Effector memory CD4-positive, alpha-beta T cell (primary cell): ENCODE data around the gene AGGF1.
A peak's percentile ranks its signal among the peaks of the same experiment; 100 is the strongest.

Experiments
- DNase-seq, 3 donors: peaks; one replicate each; pipeline ENCODE4 v3.0.0-alpha.2; 2020
- H3K27ac ChIP-seq: 2 replicates; pipeline ENCODE4 v1.7.0; 2013; ENCODE audit warnings: mild to moderate bottlenecking, low read length, moderate library complexity; ENCODE audit not compliant: insufficient read depth, poor library complexity, severe bottlenecking
- H3K27me3 ChIP-seq: replicated peaks from 2 replicates; pipeline ENCODE4 v1.7.0; 2013; ENCODE audit warnings: mild to moderate bottlenecking, low read length; ENCODE audit not compliant: insufficient read depth, control insufficient read depth, poor library complexity, severe bottlenecking
- H3K36me3 ChIP-seq: 2 replicates; pipeline ENCODE4 v1.7.0; 2013; ENCODE audit warnings: mild to moderate bottlenecking, low read length, moderate library complexity; ENCODE audit not compliant: control insufficient read depth, insufficient read depth
- H3K4me1 ChIP-seq: 2 replicates; pipeline ENCODE4 v1.7.0; 2013; ENCODE audit warnings: low read length, mild to moderate bottlenecking; ENCODE audit not compliant: control insufficient read depth, insufficient read depth, poor library complexity, severe bottlenecking
- H3K4me3 ChIP-seq: 2 replicates; pipeline ENCODE4 v1.7.0; 2013; ENCODE audit warnings: low read length, low read depth, mild to moderate bottlenecking; ENCODE audit not compliant: insufficient read depth, poor library complexity, severe bottlenecking
- H3K9me3 ChIP-seq: 2 replicates; pipeline ENCODE4 v1.7.0; 2013; ENCODE audit warnings: mild to moderate bottlenecking, low read length, moderate library complexity; ENCODE audit not compliant: control insufficient read depth

Gene AGGF1

DNA sequence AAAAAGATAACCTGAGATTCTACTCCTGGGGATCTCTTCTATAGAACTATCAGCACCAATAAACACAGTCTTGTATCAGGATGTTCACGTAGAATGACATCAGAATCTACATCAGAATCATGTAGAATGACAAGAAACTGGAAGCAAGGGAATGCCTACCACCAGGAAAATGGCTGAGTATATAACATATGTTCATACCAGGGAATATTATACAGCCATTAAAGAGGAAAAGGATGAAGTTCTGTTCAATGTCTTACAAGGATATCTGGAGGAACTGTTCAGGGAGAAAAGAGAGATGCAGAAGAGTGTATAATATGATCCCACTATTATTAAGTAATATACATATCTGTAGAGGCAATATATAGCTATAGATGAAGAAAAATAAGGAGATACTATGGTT is 52.1 kb downstream of the AGGF1 start:
- Histone ChIP-seq H3K36me3 (no peaks in the 10 kb centered on the region), H3K4me1 (peaks cover under 1% of the 10 kb centered on the region), H3K27ac (no peak overlapping the region), H3K9me3 (no peaks in the 10 kb centered on the region), H3K4me3 (no peak overlapping the region), H3K27me3 (no peaks in the 10 kb centered on the region)
- no peak for DNase-seq

DNA sequence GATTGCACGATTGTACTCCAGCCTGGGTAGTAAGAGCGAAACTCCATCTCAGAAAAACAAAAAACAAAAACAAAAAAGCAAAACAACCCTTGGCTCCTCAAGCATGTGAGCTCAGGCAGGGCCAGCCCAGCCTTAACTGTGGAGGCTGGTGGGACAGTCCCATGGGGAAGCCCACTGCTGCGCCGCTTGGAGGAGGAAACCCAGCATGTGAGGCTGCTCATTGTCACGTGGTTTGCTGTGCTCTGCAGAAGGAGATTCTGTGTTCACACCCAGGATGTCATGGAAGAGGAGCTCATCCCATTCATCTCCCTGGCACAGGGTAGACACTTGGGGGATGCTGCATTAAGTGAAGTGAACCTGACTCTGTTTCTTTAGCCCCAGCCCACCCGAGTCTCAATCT is 52.9 kb downstream of the AGGF1 start:
- H3K9me3 ChIP-seq: no peaks in the 10 kb centered on the region
- H3K4me1 ChIP-seq: peaks cover 5% of the 10 kb centered on the region
- H3K4me3 ChIP-seq: no peak overlapping the region
- no peak for DNase-seq
- H3K36me3 ChIP-seq: no peaks in the 10 kb centered on the region
- no peak overlapping the region for H3K27ac ChIP-seq
- no peaks in the 10 kb centered on the region for H3K27me3 ChIP-seq

DNA sequence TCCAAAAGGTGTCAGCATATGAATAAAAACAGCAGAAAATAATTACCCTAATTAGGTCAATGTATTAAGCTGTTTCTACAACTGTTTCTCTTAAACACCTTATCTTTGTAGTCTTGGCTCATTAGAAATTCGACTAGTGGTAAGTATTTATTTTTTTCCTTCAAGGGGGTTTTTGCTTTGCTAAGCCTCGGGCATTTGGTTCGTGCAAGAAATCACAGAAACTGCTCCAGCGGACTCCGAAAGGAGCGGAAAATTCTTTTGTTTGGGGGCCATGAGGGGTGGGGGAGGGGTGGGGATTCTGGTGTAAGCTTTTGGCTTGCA is 56.1 kb downstream of the AGGF1 start:
- Histone ChIP-seq H3K4me3 (peak overlapping the region; percentile 86), H3K4me1 (peaks cover 5% of the 10 kb centered on the region), H3K36me3 (no peaks in the 10 kb centered on the region), H3K27me3 (no peaks in the 10 kb centered on the region), H3K27ac (no peak overlapping the region), H3K9me3 (no peaks in the 10 kb centered on the region)
- no peak for DNase-seq

DNA sequence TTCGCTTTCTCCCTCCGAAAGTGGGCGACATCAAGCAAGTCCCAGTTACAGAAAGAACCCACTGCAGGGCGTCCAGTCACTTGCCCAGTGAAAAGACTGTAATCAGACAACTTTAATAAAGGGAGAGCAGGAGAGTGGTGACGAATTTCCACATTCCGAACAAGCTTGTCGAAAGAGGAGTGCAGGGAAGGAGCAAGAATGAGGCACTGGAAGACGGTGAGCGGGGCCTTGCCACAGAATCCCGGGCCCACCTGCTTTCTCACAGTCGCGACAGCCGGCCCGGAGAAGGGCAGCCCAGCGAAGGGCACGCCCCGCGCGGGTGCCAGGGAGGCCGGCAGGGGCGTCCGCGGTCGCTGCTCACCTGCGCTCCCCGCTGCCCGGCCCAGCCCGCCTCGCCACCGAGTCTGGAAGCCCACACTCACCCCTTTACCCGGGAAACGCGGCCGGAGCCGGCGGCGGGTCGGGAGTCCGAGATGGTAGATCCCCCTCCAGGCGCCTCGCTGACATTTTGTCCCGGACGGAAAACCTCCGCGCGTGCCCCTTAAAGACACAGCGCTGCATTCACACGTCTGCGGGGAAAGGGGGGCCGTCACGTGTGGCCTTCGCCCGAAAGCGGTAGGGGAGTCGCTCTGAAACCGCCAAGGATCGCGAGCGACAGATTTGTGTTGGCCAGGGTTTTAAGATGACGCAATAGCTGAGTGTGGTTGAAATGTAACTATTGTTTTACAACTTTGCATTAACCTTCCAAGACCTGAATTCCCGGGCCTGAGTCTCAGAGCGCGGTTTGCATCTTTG is 56.7 kb downstream of the AGGF1 start, which contains the start of gene ZBED3:
Gene ZBED3, minus strand, starts transcription at position 597 of the 795 bp plus-strand sequence. CDS start 9,407 bp downstream, outside the sequence.
- no peaks in the 10 kb centered on the region for H3K36me3 ChIP-seq
- peak within 1 kb of the TSS; percentile 86 for H3K4me3 ChIP-seq
- no peaks in the 10 kb centered on the region for H3K27me3 ChIP-seq
- no peaks in the 10 kb centered on the region for H3K9me3 ChIP-seq
- H3K27ac ChIP-seq: no peak within 1 kb of the TSS
- peak in 1 of 3 donors; percentile 25 for DNase-seq
- peaks cover 5% of the 10 kb centered on the region for H3K4me1 ChIP-seq

DNA sequence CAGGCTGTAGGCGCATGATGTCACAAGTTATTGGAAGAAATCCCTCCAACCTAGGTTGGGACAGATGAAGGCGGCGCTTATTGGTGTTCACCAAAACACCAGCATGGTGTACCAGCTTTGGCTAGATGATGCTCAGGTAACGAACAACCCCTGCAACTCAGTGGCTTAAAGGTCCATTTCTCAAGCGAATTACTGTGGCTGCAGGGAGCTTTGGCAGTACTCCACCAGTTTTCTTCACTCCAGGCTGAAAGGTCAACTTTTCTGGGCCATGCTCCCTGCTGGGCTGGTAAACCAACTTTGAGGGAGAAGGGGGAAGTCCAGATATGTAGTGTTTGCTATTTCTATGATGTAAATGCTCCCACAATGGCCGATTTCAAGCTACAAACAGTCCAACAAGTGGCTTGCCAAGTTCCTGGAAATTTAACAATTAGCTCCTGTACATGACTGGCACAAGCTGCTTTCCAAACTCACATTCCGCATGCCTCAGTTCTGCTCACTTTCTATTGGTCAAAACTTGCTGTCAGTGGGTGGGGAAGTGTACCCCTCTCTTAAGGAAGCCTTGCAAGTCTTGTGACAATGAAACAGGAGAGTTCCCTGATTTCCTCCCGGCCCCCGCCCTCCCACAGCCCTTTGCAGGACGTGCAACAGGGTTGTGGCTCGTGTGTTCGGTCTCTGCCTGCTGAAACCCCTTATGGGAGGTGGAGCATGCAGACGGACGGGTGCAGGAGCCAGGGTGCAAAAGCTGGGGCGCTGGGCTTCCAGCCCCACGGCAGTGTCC is 57.5 kb downstream of the AGGF1 start:
- Histone ChIP-seq H3K4me1 (peaks cover 5% of the 10 kb centered on the region), H3K4me3 (peak overlapping the region; percentile 86), H3K27me3 (no peaks in the 10 kb centered on the region), H3K36me3 (no peaks in the 10 kb centered on the region), H3K27ac (no peak overlapping the region), H3K9me3 (no peaks in the 10 kb centered on the region)
- DNase-seq: no peak

DNA sequence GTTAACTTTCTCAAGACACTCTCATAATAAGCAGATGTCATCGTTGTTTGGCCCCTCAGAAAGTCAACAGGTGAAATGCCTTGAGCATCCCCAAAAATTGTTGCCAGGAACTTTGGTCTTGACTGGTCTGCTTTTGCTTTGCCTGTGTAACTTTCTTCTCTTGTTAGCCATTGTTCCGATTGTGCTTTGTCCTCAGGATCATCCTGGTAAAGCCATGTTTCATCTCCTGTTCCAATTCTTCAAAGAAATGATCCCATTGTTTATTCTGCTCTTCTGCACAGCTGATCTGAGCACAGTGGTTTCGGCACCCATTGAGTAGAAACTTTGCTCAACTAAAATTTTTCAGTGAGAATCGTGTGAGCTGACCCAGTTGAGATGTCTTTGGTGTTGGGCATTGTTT is 65.0 kb downstream of the AGGF1 start:
- Histone ChIP-seq H3K9me3 (no peaks in the 10 kb centered on the region), H3K36me3 (no peaks in the 10 kb centered on the region), H3K4me1 (no peaks in the 10 kb centered on the region), H3K4me3 (no peak overlapping the region), H3K27ac (no peak overlapping the region), H3K27me3 (no peaks in the 10 kb centered on the region)
- DNase-seq: no peak

DNA sequence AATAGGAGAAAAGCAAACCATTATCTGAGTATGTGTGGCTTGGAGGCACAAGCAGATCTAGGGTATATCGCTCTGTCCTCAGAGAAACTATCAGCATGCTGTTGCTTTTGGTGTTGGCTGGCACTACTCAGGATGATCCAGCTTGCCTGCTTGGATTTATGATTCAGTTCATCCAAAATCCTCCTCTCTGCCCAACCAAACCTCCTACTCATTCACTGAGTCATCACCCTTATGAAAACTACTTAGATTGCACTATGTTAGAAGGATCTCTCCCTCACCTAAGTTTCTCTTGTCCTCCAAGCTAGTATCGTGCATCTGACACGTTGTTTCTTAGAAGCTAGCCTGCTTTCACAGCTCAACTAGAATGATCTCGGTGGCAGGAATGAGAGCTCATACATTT is 71.1 kb downstream of the AGGF1 start:
- DNase-seq: no peak
- Histone ChIP-seq H3K27me3 (no peaks in the 10 kb centered on the region), H3K4me3 (no peak overlapping the region)

DNA sequence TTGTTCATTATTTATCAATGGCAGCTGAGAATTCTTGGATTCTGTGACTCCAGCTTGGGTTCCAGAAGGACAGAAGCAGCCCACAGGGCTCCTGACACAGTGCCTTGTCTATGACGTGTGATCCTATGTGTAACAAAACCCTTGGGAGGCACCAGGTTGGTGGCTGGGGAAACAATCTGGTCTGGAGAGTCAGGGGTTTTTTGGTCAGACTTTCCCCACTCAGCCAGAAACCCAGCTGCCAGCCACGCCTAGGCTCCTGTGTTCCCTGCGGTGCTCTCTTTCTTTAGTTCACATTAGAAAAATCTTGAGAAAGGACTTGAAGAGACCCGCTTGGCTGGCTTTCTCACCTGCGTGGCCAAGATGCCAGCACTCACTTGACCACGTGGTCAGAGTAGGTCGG is 72.3 kb downstream of the AGGF1 start:
- no peaks in the 10 kb centered on the region for H3K9me3 ChIP-seq
- no peak overlapping the region for H3K4me3 ChIP-seq
- no peak overlapping the region for H3K27ac ChIP-seq
- no peaks in the 10 kb centered on the region for H3K4me1 ChIP-seq
- H3K36me3 ChIP-seq: no peaks in the 10 kb centered on the region
- no peaks in the 10 kb centered on the region for H3K27me3 ChIP-seq
- no peak for DNase-seq

More for the DNA sequence above, 71.1 kb downstream of the AGGF1 start:
- no peaks in the 10 kb centered on the region for H3K36me3 ChIP-seq
- no peaks in the 10 kb centered on the region for H3K9me3 ChIP-seq
- no peak overlapping the region for H3K27ac ChIP-seq
- H3K4me1 ChIP-seq: no peaks in the 10 kb centered on the region

DNA sequence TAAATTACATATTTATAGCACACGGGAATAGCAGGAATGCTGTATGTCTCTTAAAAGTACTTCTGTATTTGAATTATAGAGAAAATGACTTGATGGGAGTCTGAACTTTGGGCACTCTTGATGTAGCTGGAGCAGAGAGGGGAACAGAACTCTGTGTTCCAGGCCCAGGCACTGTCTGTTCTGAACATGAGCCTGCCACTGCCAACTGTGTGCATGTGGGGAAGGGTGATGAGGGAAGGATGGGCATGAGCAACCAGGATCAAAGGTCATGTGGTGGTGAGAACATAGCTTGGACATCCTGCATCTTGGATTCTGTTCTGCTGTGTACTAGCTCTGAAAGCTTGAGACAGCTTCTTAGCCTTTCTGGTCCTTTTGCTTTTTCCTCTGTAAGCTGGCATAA is 73.3 kb downstream of the AGGF1 start:
- Histone ChIP-seq H3K4me3 (no peak overlapping the region), H3K4me1 (no peaks in the 10 kb centered on the region), H3K27ac (no peak overlapping the region), H3K27me3 (no peaks in the 10 kb centered on the region), H3K36me3 (no peaks in the 10 kb centered on the region), H3K9me3 (no peaks in the 10 kb centered on the region)
- no peak for DNase-seq

DNA sequence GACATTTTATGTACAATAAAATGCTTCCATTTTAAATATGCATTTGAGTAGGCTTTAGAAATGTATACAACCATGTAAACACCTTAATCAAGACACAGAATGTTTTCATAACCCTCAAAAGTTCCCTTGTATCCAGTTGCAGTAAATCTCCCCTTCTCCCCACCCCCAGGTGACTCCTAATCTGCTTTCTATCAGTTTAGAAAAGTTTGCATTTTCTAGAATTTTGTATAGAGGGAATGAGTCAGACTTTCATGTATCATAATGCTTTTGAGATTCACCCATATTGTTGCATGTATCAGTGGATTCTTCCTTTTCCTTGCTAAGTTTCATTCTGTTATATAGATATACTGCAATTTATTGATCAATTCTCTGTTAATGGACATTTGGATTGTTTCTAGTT is 74.6 kb downstream of the AGGF1 start:
- H3K9me3 ChIP-seq: no peaks in the 10 kb centered on the region
- H3K4me1 ChIP-seq: no peaks in the 10 kb centered on the region
- no peaks in the 10 kb centered on the region for H3K36me3 ChIP-seq
- H3K4me3 ChIP-seq: no peak overlapping the region
- DNase-seq: no peak
- H3K27ac ChIP-seq: no peak overlapping the region
- no peaks in the 10 kb centered on the region for H3K27me3 ChIP-seq
